ENCODE results near the gene CACNA1C.
"Not testable (repeated sequence)": the region's sequence is repeated elsewhere in the genome, so short reads cannot be mapped to it uniquely, and the experiment has no call there.

DNA sequence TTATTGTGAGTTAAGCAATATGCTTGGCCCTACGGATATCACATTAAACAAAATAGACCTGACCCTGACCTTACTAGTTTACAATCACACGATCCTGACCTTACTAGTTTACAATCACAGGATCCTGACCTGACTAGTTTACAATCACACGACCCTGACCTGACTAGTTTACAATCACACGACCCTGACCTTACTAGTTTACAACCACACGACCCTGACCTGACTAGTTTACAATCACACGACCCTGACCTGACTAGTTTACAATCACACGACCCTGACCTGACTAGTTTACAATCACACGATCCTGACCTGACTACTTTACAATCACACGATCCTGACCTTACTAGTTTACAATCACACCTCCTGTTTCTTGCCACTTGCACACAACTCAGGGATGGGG, 202.9 kb downstream of the CACNA1C start:
- TF ChIP-seq, protein P1, sequence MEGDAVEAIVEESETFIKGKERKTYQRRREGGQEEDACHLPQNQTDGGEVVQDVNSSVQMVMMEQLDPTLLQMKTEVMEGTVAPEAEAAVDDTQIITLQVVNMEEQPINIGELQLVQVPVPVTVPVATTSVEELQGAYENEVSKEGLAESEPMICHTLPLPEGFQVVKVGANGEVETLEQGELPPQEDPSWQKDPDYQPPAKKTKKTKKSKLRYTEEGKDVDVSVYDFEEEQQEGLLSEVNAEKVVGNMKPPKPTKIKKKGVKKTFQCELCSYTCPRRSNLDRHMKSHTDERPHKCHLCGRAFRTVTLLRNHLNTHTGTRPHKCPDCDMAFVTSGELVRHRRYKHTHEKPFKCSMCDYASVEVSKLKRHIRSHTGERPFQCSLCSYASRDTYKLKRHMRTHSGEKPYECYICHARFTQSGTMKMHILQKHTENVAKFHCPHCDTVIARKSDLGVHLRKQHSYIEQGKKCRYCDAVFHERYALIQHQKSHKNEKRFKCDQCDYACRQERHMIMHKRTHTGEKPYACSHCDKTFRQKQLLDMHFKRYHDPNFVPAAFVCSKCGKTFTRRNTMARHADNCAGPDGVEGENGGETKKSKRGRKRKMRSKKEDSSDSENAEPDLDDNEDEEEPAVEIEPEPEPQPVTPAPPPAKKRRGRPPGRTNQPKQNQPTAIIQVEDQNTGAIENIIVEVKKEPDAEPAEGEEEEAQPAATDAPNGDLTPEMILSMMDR (IDR thresholded peaks at IDR 0.05): not testable (repeated sequence)
- TF ChIP-seq POLR2A, POLR2AphosphoS5, EP300 (IDR thresholded peaks at IDR 0.05): not testable (repeated sequence)

Measured in suprapubic skin (tissue), 4 donors.